BLaER1 treated with 17β-estradiol and CSF1 and Interleukin-3, amounts not matched to agents 10 nM and 100 nM (cell line): Measurements from ENCODE around the gene MOB3B.

Experiments used
- H3K27ac ChIP-seq, 11 experiments: shearing (Covaris generic); formaldehyde crosslinking; 2 replicates each; pipeline ENCODE4 v1.8.1; 2022
- H3K27me3 ChIP-seq, 11 experiments: shearing (Covaris generic); formaldehyde crosslinking; 2 replicates each; pipeline ENCODE4 v1.8.1; 2022
- H3K36me3 ChIP-seq, 11 experiments: shearing (Covaris generic); formaldehyde crosslinking; 2 replicates each; pipeline ENCODE4 v1.8.1; 2022
- H3K4me1 ChIP-seq, 10 experiments: shearing (Covaris generic); formaldehyde crosslinking; 2 replicates each; pipeline ENCODE4 v1.8.1; 2022
- H3K4me2 ChIP-seq, 11 experiments: shearing (Covaris generic); formaldehyde crosslinking; 2 replicates each; pipeline ENCODE4 v1.8.1; 2022
- H3K4me3 ChIP-seq, 10 experiments: shearing (Covaris generic); formaldehyde crosslinking; 2 replicates each; pipeline ENCODE4 v1.8.1; 2022
- H3K9ac ChIP-seq, 11 experiments: shearing (Covaris generic); formaldehyde crosslinking; 2 replicates each; pipeline ENCODE4 v1.8.1; 2022
- H3K9me3 ChIP-seq, 11 experiments: shearing (Covaris generic); formaldehyde crosslinking; replicated peaks in 1 of 11; 2 replicates each; pipeline ENCODE4 v1.8.1; 2022
- H4K20me1 ChIP-seq, 11 experiments: shearing (Covaris generic); formaldehyde crosslinking; 2 replicates each; pipeline ENCODE4 v1.8.1; 2022
- Cebpa-rat ChIP-seq, 11 experiments: shearing (Covaris generic); IDR thresholded peaks; 2 replicates each; pipeline ENCODE4 v1.8.1; 2022

The MOB3B gene

DNA sequence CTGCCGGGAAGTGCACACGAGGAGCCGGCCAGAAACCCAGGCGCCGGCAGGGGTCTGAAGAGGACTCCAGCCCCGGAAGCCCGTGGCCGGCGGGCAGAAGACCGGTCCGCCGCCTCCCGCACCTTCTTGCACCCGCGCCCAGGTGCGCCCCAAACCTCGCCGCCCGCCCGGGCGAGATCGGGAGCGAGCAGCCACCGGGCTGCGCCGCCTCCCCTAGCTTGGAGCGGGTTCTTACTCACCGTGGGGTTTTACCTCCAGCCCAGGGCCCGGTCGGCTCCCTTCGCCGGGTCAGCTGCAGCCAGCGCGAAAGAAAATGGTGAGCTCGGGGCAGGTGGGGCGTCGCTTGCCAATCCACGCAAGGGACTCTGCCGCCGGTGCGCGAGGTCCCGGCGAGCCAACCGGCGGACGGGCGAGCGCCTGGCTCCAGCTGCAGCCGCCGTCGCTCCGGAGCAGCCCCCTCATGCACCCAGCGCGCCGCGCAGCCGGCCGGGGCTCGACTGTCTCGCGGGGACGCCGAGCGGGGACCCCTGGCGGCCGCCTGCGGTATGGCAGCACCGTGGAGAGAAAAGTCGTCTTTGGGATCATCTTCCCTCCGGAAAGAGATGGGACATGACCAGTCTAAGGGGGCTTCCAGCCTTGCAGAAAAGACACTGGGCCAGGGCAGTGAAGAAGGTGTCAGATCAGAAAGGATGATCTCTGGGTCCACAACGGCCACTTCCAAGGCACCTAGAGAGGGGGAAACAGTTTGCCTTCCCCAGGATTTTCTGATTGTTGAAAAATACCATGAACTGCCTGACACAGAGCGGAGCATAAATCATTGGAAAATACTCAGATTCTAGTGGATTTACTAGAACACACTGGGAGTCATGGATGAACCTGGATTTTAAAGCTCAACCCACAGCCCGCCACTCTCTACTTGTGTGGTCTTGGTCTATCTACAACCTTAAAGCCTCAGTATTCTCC lies at the start of gene MOB3B:
Gene MOB3B (minus strand): TSS at position 499 of the 963 bp plus-strand sequence. CDS start 74,264 bp downstream, outside the sequence.
- peaks cover 14 to 78% (median 22%) of the 10 kb centered on the region in 10 experiments for H3K4me1 ChIP-seq
- no peaks in the 10 kb centered on the region for H3K9me3 ChIP-seq
- TF ChIP-seq Cebpa-rat (IDR thresholded peaks at IDR 0.05): no peak
- peaks cover 6 to 16% (median 11%) of the 10 kb centered on the region in 11 experiments; a peak in 18 of 22 replicates for H3K27me3 ChIP-seq
- H3K9ac ChIP-seq: peak within 1 kb of the TSS; percentile 67 to 93 (median 79)
- peaks cover 0 to 21% (median 0%) of the 10 kb centered on the region in 11 experiments; a peak in 2 of 22 replicates for H4K20me1 ChIP-seq
- peak within 1 kb of the TSS; percentile 76 to 99 (median 95) for H3K4me2 ChIP-seq
- H3K36me3 ChIP-seq: peaks cover 0 to 9% (median 0%) of the 10 kb centered on the region in 11 experiments; a peak in 2 of 22 replicates
- peak within 1 kb of the TSS; percentile 74 to 85 (median 78) for H3K4me3 ChIP-seq
- H3K27ac ChIP-seq: peak within 1 kb of the TSS; percentile 51 to 93 (median 66)

DNA sequence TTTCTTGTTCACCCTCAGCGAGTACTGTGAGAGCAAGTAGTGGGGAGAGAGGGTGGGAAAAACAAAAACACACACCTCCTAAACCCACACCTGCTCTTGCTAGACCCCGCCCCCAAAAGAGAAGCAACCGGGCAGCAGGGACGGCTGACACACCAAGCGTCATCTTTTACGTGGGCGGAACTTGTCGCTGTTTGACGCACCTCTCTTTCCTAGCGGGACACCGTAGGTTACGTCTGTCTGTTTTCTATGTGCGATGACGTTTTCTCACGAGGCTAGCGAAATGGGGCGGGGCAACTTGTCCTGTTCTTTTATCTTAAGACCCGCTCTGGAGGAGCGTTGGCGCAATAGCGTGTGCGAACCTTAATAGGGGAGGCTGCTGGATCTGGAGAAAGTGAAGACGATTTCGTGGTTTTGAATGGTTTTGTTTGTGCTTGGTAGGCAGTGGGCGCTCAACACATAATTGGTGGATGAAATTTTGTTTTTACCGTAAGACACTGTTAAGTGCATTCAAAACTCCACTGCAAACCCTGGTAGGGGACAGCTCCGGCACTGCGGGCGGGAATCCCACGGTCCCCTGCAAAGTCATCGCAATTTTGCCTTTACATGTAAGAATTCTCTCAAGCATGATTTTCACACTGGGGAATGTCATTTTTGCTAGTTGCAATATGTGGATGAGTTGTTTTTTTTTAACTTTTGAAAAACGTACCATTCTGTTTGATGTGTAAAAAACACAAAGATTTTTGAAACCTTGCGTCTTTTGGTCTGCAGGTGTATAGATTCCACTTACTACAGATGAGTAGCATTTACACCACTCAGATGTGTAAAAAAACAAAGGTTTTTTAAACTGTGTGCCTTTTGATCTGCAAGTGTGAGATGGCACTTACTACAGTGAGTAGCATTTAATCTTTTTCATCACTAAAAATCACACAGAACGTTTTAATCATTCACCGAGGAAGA lies 44.3 kb upstream of the MOB3B start:
- peak in 3 of 11 experiments; percentile 25 to 73 (median 46); a peak in 2 of 22 replicates for TF ChIP-seq Cebpa-rat (IDR thresholded peaks at IDR 0.05)

DNA sequence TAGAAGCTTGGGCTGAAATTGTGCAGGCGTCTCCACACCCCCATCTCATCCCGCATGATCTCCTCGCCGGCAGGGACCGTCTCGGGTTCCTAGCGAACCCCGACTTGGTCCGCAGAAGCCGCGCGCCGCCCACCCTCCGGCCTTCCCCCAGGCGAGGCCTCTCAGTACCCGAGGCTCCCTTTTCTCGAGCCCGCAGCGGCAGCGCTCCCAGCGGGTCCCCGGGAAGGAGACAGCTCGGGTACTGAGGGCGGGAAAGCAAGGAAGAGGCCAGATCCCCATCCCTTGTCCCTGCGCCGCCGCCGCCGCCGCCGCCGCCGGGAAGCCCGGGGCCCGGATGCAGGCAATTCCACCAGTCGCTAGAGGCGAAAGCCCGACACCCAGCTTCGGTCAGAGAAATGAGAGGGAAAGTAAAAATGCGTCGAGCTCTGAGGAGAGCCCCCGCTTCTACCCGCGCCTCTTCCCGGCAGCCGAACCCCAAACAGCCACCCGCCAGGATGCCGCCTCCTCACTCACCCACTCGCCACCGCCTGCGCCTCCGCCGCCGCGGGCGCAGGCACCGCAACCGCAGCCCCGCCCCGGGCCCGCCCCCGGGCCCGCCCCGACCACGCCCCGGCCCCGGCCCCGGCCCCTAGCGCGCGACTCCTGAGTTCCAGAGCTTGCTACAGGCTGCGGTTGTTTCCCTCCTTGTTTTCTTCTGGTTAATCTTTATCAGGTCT lies 43.5 kb upstream of the MOB3B start, which contains the start of gene C9orf72:
Gene C9orf72 (minus strand): TSS at position 564 of the 716 bp plus-strand sequence. CDS start 6,361 bp downstream, outside the sequence.
- Histone ChIP-seq H3K27me3 (no peaks in the 10 kb centered on the region), H3K36me3 (no peaks in the 10 kb centered on the region), H3K27ac (peak within 1 kb of the TSS; percentile 91 to 100 (median 95)), H3K4me2 (peak within 1 kb of the TSS; percentile 79 to 94 (median 89)), H3K9me3 (peaks cover 2 to 26% (median 8%) of the 10 kb centered on the region in 11 experiments), H4K20me1 (no peaks in the 10 kb centered on the region), H3K4me3 (peak within 1 kb of the TSS; percentile 77 to 91 (median 88)), H3K9ac (peak within 1 kb of the TSS; percentile 91 to 100 (median 95)), H3K4me1 (peaks cover 15 to 35% (median 21%) of the 10 kb centered on the region in 10 experiments; a peak in 19 of 20 replicates)
- no peak for TF ChIP-seq Cebpa-rat (IDR thresholded peaks at IDR 0.05)

More for the DNA sequence above, 44.3 kb upstream of the MOB3B start:
- H3K9ac ChIP-seq: peak overlapping the region; percentile 91 to 100 (median 95)
- no peaks in the 10 kb centered on the region for H3K36me3 ChIP-seq
- H3K27ac ChIP-seq: peak overlapping the region; percentile 91 to 100 (median 95)
- peaks cover 15 to 31% (median 21%) of the 10 kb centered on the region in 10 experiments; a peak in 19 of 20 replicates for H3K4me1 ChIP-seq
- peak overlapping the region; percentile 77 to 91 (median 88) for H3K4me3 ChIP-seq
- peak overlapping the region; percentile 71 to 91 (median 84) for H3K4me2 ChIP-seq
- H3K9me3 ChIP-seq: peaks cover 10 to 34% (median 13%) of the 10 kb centered on the region in 11 experiments
- H3K27me3 ChIP-seq: no peaks in the 10 kb centered on the region
- no peaks in the 10 kb centered on the region for H4K20me1 ChIP-seq

DNA sequence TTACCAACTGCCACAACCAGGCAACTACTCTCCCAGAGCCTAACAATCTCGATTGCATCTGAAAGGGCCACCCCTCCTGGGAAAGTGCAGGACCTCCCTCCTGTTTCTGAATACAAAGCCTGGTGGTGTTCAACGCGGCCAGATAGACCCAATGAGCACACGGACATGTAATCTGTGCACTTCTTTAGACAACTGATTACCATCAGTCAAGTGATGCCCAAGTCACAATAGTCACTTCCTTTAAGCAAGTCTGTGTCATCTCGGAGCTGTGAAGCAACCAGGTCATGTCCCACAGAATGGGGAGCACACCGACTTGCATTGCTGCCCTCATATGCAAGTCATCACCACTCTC lies 42.9 kb upstream of the MOB3B start:
- Histone ChIP-seq H3K9ac (peak overlapping the region; percentile 91 to 100 (median 95)), H3K9me3 (peaks cover 0 to 24% (median 6%) of the 10 kb centered on the region in 11 experiments; a peak in 11 of 22 replicates), H3K27me3 (no peaks in the 10 kb centered on the region), H3K4me1 (peaks cover 15 to 41% (median 21%) of the 10 kb centered on the region in 10 experiments; a peak in 19 of 20 replicates), H3K36me3 (peaks cover 0 to 4% (median 0%) of the 10 kb centered on the region in 11 experiments; a peak in 3 of 22 replicates), H3K4me2 (peak overlapping the region; percentile 79 to 94 (median 87)), H3K4me3 (peak overlapping the region; percentile 77 to 91 (median 88)), H3K27ac (peak overlapping the region; percentile 91 to 100 (median 95)), H4K20me1 (no peaks in the 10 kb centered on the region)
- peak in 8 of 11 experiments; percentile 39 to 81 (median 62); a peak in 10 of 22 replicates for TF ChIP-seq Cebpa-rat (IDR thresholded peaks at IDR 0.05)

DNA sequence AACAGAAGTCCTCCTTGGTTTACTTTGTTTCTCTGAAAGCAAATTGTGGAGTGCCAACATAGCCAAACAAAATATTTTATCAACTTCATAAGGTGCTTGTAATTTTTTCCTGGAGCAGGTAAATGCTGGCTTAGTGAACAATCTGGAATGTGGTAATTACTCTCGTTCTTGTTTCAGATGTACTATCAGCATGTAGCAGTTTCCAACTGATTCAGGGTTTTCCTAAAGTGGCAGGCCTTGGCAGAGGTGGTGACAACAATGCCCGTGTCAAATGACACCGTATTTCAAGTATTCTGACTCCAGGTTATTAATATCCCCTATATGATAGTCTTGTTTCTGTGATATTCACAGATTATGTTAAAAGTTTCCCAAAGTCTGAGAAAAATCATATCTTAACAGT lies 42.4 kb upstream of the MOB3B start:
- peak overlapping the region; percentile 77 to 91 (median 88); a peak in 18 of 20 replicates for H3K4me3 ChIP-seq
- peak overlapping the region; percentile 91 to 100 (median 95); a peak in 19 of 22 replicates for H3K9ac ChIP-seq
- peak overlapping the region in 10 of 11 experiments; percentile 91 to 100 (median 96); a peak in 16 of 22 replicates for H3K27ac ChIP-seq

DNA sequence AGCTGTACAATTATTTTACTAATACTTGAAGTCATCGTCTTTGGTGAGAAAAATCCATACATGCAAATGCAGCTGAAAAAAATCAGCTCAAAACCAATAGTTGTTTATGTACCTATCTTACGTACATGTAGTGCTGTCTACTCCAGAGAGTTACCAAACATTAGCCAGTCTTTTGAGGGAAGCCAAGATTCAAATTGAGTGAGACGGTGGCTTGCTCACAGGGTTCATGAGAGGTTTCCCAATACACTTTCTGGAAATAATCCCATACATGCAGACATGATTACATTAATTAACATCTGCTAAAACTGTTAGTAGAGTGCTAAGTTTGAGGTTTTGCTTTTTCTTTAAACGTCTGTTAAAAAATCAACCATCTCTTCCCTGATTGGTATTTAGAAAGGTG lies 41.4 kb upstream of the MOB3B start:
- Histone ChIP-seq H3K4me1 (peaks cover 17 to 56% (median 23%) of the 10 kb centered on the region in 10 experiments), H3K9ac (no peak overlapping the region), H3K27me3 (no peaks in the 10 kb centered on the region), H3K36me3 (peaks cover 9 to 18% (median 13%) of the 10 kb centered on the region in 11 experiments; a peak in 21 of 22 replicates), H3K9me3 (peaks cover 0 to 14% (median 6%) of the 10 kb centered on the region in 11 experiments; a peak in 11 of 22 replicates), H3K27ac (0 out of 22 replicates have a peak overlapping the region, but pooled peaks of 2 of the 11 experiments have one; percentile 96 to 99), H3K4me3 (0 out of 20 replicates have a peak overlapping the region, but pooled peaks of 1 of the 10 experiments have one; percentile 88), H3K4me2 (peak overlapping the region in 4 of 11 experiments; percentile 85 to 94 (median 92); a peak in 6 of 22 replicates), H4K20me1 (no peaks in the 10 kb centered on the region)
- no peak for TF ChIP-seq Cebpa-rat (IDR thresholded peaks at IDR 0.05)

More for the DNA sequence above, 42.4 kb upstream of the MOB3B start:
- H3K36me3 ChIP-seq: peaks cover 0 to 9% (median 3%) of the 10 kb centered on the region in 11 experiments; a peak in 12 of 22 replicates
- no peaks in the 10 kb centered on the region for H4K20me1 ChIP-seq
- no peaks in the 10 kb centered on the region for H3K27me3 ChIP-seq
- no peak for TF ChIP-seq Cebpa-rat (IDR thresholded peaks at IDR 0.05)
- H3K4me1 ChIP-seq: peaks cover 15 to 45% (median 21%) of the 10 kb centered on the region in 10 experiments; a peak in 19 of 20 replicates
- H3K4me2 ChIP-seq: peak overlapping the region; percentile 79 to 94 (median 87)
- H3K9me3 ChIP-seq: peaks cover 0 to 22% (median 6%) of the 10 kb centered on the region in 11 experiments; a peak in 11 of 22 replicates

DNA sequence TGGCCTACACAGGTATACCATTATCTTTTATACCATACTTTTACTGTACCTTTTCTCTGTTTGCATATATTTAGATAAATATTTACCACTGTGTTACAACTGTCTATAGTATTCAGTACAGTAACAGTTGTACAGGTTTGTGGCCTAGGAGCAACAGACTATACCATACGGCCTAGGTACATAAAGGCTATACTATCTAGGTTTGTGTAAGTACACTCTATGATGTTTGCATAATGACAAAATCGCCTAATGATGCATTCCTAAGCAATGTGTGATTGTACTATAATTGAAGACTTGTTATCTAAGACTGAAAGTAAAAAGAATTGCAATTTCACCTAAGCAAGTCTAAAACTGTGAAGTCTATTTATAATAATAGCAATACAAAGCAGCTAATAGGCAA lies 39.8 kb upstream of the MOB3B start:
- H3K9me3 ChIP-seq: peaks cover 0 to under 1% (median 0%) of the 10 kb centered on the region in 11 experiments; a peak in 4 of 22 replicates
- H3K4me1 ChIP-seq: peaks cover 16 to 68% (median 29%) of the 10 kb centered on the region in 10 experiments
- no peak overlapping the region for H3K9ac ChIP-seq
- no peak overlapping the region for H3K27ac ChIP-seq
- no peak overlapping the region for H3K4me3 ChIP-seq
- H3K4me2 ChIP-seq: peak overlapping the region in 2 of 11 experiments; percentile 9 to 28; a peak in 1 of 22 replicates
- no peak for TF ChIP-seq Cebpa-rat (IDR thresholded peaks at IDR 0.05)
- H3K36me3 ChIP-seq: peaks cover 13 to 29% (median 21%) of the 10 kb centered on the region in 11 experiments; a peak in 21 of 22 replicates
- no peaks in the 10 kb centered on the region for H3K27me3 ChIP-seq
- no peaks in the 10 kb centered on the region for H4K20me1 ChIP-seq
